NCI-H146 treated with DMSO at 0.1 percent for 48 hours (cell line): ENCODE measurements around the gene ARID5B.

Experiments used
- DNase-seq: peaks from one replicate; lab custom pipeline; 2025; ENCODE audit not compliant: unreplicated experiment; lab: John Stamatoyannopoulos, UW

The ARID5B gene

DNA sequence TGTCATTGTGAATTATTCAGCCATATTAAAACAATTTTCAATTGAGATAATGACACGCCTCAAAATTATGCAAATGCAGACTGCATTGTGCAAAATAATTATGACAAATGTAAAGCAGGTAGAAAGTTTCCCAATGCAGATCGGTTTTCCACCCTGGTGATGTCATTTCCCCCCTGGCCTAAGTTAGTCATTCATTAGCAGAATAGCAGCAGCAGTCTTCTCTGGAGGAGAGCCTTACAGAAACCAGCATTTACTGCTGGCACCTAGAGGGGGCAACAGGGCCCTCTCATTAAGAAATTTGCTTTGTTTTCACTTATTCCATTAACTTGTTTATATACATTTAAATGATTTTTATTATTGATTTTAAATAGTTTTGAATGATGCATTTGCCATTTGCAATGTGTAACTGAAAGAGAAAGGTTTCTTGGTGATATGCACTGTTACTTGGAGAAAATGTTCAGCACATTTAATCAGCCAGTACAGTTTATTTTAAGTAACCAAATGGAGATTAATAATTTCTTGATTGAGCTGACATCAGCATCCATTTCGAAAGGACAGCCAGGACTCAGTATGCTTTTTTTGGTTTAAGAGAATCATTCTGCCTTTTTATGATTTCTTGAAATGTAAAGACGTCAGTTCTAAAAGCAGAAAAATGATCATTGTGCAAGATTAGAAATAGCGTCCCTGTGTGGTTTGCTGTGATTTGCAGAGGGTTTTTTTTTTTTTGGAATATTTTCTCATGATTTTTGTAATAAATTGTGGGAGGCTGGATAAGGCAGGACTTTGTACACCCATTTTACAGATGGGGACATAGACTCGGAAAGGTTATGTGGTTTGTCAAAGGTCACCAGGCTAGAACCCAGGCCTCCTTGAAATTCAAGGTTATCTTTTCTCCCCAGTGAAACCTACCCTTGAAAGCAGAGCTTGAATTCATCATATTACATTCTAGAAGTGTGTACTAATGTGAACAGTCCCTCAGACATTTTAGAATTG lies 3.5 kb downstream of the ARID5B start:
- peak; percentile 36 for DNase-seq

DNA sequence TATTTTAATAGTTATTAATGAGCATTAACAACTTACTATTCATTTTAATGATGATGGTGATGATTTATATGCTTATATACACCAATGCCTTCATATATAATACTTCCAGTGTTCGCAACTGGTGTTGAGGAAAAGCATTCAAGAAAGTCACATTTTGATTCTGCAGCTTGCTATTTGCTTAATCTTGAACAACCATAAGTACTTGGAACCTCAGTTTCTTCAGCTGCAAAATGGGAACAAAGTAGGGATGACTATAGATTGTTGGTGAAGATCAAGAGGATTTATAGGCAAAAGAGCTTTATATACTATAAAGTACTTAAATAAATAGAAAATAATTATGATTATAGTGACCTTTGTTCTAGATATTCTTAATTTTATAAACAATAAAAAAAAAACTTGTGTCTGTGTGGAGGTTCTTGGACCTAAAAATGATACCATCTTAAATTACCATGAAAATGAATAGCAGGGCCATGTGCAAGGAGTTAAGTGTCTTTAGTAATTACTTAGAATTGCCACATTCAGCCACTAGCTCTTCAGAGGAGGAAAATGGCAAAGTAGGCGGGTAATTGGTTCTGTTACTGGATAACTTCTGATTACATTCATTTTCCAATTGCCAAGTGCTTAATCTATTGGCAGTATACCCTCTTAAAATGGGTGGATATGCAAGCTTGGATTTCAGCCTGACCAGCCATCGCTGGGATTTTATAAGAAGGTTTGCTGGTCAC lies 4.5 kb downstream of the ARID5B start:
- DNase-seq = no peak

DNA sequence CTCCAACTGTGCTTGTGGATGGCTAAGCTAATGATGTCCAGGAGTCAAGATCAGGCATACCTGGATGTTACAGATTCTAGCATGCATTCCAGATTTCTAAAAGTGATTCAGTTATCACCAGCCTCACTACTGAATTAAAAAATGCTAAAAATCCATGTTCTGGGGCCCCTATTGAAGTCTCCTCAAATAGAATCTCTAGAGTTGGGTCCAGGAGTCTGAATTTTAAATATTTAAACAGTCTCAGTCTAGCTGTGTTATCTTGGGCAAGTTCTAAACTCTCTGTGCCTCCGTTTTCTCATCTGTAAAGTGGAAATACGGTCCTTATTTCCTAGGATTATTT lies 5.0 kb downstream of the ARID5B start:
- DNase-seq = no peak

- no peak for DNase-seq
Measured at GRCh38 chr10:61907011-61907410, 5.5 kb downstream of the ARID5B start.

DNA sequence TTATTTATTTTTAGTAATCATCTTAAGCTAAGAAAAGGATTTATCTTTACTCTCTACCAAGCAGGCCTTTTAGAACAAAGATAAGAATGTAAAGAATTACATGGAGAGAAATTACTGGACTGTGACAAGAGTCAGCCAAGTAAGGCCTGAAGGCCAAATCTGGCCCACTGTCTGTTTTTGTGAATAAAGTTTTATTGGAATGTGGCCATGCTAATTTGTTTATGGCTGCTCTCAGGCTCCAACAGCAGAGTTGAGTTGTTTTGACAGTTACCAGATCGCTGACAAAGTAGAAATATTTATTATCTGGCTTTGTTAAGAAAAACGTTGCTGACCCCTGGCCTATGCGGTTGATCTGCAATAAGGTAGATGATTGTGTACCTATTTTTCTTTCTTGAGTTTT lies 6.1 kb downstream of the ARID5B start:
- DNase-seq = no peak

GRCh38 chr10:61910226-61910805 lies 8.8 kb downstream of the ARID5B start:
- DNase-seq = no peak

DNA sequence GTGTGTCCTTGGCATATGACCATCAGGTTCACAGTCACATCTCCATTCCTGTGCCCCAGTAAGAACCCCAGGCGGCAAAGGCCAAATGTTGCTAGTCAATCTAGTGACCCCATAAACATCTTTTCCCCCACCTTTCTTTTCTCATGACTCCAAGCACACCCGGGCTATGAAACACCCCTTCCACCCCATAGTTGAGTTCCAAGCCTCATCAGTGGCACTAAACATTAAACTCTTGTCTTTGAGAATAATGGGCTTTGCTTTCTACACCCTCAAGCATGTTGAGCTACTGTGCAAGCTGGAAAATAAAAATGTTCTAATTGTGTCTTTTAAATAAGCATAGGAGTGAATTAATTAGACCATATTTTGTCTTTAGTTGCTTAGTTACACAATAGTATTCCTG lies 9.4 kb downstream of the ARID5B start:
- no peak for DNase-seq

DNA sequence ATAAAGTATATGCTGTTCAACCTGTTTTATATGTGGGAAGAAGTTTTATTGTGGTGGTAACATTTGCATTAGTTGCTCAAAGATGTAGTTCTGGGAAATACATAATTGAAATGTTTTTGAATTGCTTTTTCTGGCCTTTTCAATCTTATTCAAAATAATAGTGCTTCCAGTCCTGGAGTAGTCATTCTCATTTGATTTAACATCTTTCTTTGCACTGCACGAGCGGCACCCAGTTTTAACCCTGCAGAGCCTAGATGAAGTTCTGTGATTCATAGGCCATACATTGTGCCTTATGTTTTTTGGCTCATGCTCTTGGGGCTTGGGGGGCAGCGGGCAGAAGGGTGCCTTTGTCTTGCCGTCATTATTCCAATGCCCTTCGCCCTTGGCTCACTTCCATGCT lies 9.9 kb downstream of the ARID5B start:
- no peak for DNase-seq

- no peak for DNase-seq
Measured at GRCh38 chr10:61912981-61913380, 11.5 kb downstream of the ARID5B start.

GRCh38 chr10:61918140-61918539 lies 16.6 kb downstream of the ARID5B start:
- no peak for DNase-seq

DNA sequence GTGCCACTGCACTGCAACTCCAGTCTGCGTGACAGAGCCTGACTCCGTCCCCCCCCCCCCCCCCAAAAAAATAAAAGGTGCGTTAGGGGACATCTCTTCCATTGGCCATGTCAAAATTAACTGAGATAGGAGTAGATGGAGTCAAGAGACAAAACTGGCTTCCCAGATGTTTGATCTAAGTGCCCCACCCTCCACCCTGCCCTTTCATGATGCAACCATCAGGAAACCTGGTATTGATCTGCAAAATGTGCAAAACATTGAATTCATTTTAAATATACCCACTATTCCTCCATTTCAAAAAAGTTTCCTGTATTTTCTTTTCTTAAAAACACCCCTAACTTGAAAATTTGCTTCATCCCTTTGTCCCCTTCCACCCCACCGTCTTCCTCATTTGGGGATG lies 17.5 kb downstream of the ARID5B start:
- DNase-seq = no peak

GRCh38 chr10:61919646-61920215 lies 18.2 kb downstream of the ARID5B start:
- no peak for DNase-seq

- DNase-seq = no peak
Measured at GRCh38 chr10:61921143-61921542, 19.6 kb downstream of the ARID5B start.

GRCh38 chr10:61923210-61923949 lies 21.9 kb downstream of the ARID5B start:
- DNase-seq = no peak

DNA sequence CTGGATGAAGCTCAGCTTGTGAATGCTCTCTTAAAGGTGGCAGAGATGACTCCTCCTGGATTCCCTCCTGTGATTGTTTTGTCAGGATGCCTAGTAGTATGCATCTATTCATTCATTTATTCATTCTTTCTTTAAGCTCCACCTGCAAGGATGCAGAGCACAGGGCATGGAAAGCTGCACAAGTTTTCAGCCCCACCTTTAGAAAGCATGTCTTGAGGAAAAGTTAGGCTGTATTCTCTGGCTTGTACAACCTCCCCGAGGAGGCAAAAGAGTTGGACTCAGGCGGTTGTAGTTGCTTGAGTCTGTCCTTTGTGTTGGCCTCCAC lies 22.4 kb downstream of the ARID5B start:
- no peak for DNase-seq

GRCh38 chr10:61929555-61929954 lies 28.1 kb downstream of the ARID5B start:
- DNase-seq = no peak

DNA sequence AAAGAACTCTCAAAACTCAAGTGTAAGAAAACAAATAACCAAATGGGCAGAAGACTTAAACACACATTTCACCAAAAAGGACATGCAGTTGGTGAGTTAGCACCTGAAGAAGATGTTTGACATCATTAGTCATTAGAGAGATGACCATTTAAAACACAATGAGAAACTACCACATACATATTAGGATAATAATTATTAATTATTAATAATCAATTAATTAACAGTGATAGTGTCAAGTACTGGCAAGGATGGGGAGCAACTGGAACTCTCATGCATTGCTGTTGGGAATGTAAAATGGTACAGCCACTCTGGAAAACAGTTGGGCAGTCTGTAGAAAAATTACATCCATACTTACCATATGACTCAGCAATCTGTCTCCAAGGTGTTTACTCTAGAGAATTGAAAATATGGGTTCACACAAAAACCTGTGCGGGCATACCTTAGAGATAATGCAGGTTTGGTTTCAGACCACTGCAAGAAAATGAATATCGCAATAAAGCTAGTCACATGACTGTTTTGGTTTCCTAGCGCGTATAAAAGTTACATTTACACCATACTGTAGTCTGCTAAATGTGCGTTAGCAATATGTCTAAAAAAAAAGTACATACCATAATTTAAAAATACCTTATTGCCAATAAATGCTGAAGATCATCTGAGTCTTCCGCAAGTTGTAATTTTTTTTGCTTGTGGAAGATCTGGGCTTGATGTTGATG lies 30.3 kb downstream of the ARID5B start:
- DNase-seq = no peak

DNA sequence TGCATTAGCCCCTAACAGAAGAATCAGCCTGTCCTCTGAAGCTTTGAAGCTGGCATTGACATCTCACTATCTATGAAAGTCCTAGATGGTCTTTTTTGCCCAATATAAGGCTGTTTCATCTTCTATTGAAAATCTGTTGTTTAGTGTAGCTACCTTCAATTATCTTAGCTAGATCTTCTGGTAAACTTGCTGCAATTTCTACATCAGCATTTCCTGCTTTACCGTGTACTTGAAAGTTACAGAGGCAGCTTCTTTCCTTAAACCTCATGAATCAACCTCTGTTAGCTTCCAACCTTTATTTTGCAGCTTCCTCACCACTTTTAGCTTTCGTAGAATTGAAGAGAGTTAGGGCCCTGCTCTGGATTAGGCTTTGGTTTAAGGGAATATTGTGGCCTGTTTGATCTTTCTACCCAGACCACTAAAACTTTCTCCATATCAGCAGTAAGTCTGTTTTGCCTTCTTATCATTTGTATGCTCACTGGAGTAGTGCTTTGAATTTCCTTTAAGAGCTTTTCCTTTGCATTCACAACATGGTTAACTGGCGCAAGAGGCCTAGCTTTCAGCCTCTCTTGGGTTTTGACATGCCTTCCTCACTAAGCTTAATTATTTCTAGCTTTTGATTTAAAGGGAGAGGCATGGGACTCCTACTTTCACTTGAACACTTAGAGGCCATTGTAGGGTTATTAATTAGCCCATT lies 32.5 kb downstream of the ARID5B start:
- DNase-seq = no peak

- DNase-seq = no peak
Measured at GRCh38 chr10:61935077-61935476, 33.6 kb downstream of the ARID5B start.

DNA sequence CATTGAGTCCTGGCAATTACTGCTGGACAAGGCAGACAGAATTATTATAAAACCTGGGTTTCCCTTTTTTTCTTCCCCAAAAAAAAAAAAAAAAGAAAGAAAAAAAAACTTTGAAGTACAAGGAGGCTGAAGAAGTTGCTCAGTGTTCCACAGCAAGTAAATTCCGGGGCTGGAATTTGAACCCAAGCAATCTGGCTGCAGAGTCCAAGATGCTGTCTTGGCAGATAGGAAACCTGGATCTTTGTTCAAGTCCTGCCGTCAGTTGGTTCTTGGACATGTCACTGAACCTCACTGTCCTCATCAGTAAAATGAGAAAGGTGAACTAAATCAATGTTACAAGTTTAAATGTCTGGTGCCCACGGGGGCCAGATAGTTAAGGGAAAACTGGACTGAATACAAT lies 35.3 kb downstream of the ARID5B start:
- DNase-seq = no peak
